HG03342 (cell line): ENCODE measurements around the gene ABTB2.
A peak's percentile ranks its signal among the peaks of the same experiment; 100 is the strongest.

Experiments used
- ATAC-seq: cut with Tn5 transposase; IDR thresholded peaks from one replicate; pipeline ENCODE4 v1.9.1; 2021; ENCODE audit warnings: mild to moderate bottlenecking, moderate library complexity; ENCODE audit not compliant: unreplicated experiment

ABTB2 gene

DNA sequence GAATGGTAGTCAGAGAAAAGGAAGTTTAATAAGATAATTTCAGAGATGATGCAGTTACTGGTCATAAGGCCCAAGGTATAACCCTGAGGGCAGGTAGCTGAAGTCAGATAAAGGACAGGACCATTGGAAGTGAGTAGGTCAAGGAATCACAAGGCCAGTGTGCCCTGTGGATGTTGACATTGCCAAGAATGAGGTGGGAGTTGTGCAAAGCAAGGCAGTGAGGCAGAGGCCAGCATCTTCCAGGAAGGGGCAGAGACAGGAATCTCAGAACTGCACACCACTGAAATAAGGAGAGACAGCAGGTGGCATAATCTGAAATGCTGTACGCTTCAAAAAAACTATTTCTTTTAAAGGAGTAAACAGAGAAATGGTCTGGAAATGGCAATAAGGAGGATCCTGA, 61.4 kb downstream of the ABTB2 start:
- no peak for ATAC-seq

GRCh38 chr11:34292546-34292945, 65.3 kb downstream of the ABTB2 start:
- no peak for ATAC-seq

- ATAC-seq = no peak
Measured at GRCh38 chr11:34292111-34292510, 65.7 kb downstream of the ABTB2 start.

GRCh38 chr11:34290926-34291325, 66.9 kb downstream of the ABTB2 start:
- ATAC-seq = no peak

DNA sequence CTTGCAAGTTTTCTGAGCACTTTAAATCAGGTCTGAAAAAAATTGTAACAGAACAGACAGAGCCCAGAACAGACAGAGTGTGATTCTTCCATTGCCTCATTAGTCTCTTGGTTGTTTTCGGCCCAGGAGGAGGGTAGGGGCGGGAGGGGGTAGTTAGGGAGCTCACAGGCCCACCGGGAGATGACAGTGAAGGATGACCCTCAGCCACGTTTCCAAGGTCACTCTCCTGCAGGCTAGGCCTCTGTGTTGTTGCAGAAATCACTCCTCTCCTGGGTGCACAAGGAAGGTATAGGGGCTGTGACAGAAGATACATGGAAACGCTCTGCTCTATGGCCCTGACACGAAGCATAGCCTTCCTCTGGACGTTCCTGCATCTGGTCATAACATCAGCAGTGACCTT, 69.3 kb downstream of the ABTB2 start:
- no peak for ATAC-seq

GRCh38 chr11:34284811-34285481, 72.9 kb downstream of the ABTB2 start:
- ATAC-seq = no peak

DNA sequence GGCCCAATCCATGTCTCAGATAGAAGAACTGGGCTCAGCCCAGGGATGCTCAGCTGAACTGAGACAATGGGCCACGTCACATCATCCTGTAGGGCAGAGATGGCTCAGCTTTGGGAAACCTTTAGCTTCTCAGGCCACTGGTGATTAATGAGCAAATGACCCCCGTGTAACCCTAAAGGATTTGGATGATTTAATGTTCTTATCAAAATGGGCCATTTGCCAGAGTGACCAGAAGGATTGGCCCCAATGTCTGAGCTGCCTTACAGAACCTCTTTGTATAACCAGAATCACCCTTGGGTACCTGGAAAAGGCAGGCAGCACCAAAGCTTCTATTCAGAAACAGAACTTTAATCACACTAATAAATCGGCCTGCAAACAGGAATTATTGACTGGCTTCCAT, 73.7 kb downstream of the ABTB2 start:
- no peak for ATAC-seq

DNA sequence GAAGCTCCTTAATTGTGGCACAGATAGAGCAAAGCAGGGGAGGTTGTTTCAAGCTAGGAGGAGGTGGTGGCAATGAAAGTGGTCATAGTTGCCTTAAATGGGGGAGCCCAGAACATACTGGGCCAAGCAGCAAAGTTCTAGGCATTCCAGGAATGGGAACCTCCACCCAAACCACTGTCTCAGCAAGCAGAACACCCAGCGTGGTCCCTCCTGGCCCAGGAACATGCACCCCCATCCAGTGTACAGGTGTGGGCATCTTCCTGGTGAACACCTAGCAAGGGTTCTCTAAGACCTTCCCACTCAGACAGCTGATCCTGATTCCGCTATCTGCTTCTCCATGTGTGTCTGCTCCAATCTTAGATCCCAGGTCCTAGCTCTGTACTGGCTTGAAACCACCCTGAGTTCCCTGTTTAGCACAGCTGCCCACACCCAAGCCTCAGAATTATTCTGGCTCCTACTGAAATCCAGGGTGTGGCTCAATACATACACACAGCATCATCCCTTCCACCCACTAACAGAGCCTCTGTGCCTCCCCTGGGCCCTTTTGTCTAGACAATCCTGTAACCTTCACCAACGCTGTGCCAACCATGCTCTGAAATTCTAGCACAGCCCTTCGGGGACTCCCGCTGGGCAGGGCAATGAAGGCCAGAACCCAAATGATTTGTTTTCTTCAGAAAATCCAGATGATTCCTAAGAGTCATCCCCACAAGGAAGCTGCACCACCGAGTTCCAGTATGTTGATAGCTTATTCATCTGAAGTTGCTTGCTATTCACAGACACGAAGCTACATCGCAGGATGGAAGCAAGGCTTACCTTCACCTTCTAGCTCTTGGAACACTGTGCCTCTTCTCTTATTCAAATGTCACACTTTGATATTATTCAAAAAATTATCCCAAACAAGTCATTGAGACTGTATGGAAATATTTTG, 76.6 kb downstream of the ABTB2 start:
- no peak for ATAC-seq

DNA sequence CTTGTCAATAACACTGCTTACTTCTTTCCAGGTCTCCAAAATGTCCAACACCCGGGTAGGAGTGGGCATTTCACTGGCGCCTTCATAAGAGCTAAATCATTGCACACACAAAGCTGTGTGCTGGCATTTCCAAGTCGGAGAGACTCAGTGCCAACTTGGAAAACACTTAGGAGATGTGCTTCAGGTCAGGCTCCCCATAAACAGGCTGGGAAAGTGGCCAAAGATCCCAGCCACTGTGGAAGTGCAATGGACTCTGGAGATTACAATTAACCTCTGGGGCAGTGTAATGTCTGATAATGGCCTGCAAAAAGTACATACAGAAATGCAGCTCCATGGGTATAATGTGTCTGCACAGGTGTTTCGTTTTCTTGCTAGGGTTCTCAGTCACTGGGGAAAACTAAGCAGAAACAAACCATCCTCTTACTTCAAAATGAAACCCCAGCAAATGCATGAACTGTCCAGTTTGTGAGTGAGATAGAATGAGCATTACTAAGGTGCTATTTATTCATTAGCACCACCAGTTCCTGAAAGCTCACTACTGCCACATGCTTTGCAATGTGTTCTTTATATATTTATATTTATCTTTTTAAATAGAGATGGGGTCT, 79.0 kb downstream of the ABTB2 start:
- ATAC-seq = peak; percentile 65

DNA sequence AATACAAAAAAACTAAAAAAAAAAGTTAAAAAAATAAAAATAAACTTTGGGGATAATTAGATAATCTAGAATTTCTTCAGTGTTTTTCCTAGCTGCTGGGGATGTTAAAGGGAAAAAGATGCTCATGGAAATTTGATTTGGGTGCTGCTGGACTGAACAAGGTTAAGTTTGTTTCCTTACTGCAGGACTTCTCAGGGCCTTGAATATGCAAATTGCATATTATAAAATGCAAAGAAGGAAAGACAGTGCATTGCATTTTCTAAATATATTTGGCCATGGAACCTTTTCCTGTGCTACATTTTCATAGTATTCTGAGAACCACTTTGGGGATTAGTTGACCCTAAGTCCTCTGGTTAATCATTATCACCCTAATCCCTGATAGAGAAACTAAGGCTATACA, 79.6 kb downstream of the ABTB2 start:
- ATAC-seq = no peak

GRCh38 chr11:34277171-34277570, 80.6 kb downstream of the ABTB2 start:
- no peak for ATAC-seq

DNA sequence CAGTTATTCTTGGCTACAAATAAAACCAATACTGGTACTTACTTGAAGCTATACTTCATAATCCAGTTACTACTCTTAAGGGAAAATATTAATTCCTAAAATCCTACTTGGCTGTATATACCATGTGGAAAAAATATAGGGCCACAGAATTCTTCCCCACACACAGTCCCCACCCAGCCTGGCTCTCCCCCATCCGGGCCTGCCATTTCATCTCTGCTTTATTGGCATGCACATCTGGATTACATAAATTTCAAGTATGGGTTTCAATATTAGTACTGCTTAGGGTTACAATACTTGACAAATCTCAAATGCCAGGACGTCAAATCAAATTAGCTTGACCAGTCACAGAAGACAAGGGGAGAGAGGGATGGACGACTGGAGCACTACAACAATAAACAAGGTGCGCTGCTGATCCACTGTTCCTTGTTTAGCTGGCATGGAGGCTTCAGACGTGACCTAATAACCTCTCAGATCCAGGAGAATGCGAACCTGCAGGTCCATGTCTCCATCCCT, 81.4 kb downstream of the ABTB2 start:
- no peak for ATAC-seq

DNA sequence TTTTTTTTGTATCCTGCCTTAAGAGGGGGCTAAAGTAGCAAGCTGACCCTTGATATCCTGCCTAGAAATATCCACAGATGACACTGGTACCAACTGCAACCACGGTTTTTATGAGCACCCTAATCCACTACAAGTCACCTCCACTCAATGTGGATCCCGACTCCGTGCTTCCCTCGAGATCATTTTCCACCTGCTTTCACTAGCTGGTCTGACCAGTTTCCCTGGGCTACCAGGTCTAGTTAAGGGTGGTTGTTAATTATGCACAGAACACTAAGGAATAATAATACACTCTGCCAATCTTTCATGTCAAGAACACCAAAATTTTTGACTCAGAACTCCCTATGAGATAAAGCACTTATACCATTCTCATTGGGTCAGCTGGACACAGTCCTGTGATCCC, 82.3 kb downstream of the ABTB2 start:
- ATAC-seq = no peak

- no peak for ATAC-seq
Measured at GRCh38 chr11:34274712-34275398, 83.0 kb downstream of the ABTB2 start.

DNA sequence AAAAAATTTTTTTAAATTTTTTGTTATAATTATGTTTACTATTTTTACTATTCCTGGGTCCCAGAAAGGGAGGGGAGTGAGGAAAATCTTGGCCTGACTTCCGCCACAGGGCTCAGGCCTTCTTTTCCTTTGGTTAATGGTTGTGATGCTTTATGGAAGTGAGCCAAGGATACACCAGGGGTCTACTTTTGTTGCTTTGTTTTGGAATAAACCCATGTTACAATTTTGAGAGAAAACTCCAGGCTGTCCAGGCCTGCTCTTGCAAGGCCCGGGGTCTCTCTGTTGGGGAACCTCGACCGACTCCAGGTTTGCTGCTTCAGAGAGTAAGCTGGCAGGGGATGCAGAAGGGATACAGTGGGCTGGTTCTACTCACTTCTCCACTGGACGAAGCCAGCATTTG, 84.7 kb downstream of the ABTB2 start:
- no peak for ATAC-seq

DNA sequence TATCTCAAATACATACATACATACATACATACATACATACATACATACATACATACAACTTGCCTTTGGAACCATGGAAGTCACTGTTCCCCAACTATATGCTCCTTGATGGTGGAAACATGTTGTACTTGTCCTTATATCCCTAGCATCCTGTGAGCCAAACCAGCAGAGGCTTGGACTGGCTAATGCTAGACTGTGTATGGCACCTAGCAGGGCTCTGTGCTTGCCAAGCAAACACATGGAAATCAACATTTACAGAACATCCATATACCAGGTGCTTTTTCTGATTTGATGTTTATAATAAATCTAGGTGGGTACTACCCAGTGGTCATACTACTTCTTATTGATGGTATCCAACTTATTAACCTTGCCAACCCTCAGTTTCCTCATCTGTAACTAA, 86.1 kb downstream of the ABTB2 start:
- ATAC-seq = no peak

GRCh38 chr11:34270711-34271110, 87.1 kb downstream of the ABTB2 start:
- ATAC-seq = no peak

GRCh38 chr11:34269694-34270245, 88.0 kb downstream of the ABTB2 start:
- ATAC-seq = no peak

GRCh38 chr11:34268906-34269430, 88.8 kb downstream of the ABTB2 start:
- no peak for ATAC-seq

GRCh38 chr11:34267417-34267816, 90.4 kb downstream of the ABTB2 start:
- ATAC-seq = no peak

GRCh38 chr11:34267013-34267412, 90.8 kb downstream of the ABTB2 start:
- no peak for ATAC-seq
